ENCODE data around the gene WASHC2A.
"Not testable (repeated sequence)": the region's sequence is repeated elsewhere in the genome, so short reads cannot be mapped to it uniquely, and the experiment has no call there.

DNA sequence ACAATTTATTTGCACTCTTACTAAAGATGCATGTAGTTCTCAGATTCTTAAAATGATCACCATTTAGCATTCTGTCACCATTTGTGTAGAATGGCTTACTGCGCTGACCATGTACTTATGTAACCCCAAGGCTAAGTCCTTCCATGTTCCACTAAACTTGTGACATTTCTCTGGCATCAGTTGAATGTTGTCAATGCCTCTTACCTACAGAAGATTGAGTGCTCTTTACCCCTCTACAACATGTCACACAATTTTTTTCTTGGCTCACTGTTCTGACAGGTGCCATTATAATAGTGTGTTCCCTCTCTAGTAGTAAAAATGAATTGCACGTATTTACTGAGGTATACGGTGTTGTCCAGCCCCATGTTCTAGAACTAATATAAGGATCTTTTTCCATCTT, 100.1 kb downstream of the WASHC2A start:
- TF ChIP-seq, protein P1, sequence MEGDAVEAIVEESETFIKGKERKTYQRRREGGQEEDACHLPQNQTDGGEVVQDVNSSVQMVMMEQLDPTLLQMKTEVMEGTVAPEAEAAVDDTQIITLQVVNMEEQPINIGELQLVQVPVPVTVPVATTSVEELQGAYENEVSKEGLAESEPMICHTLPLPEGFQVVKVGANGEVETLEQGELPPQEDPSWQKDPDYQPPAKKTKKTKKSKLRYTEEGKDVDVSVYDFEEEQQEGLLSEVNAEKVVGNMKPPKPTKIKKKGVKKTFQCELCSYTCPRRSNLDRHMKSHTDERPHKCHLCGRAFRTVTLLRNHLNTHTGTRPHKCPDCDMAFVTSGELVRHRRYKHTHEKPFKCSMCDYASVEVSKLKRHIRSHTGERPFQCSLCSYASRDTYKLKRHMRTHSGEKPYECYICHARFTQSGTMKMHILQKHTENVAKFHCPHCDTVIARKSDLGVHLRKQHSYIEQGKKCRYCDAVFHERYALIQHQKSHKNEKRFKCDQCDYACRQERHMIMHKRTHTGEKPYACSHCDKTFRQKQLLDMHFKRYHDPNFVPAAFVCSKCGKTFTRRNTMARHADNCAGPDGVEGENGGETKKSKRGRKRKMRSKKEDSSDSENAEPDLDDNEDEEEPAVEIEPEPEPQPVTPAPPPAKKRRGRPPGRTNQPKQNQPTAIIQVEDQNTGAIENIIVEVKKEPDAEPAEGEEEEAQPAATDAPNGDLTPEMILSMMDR (IDR thresholded peaks at IDR 0.05; ENCODE audit: insufficient read depth, low read length, poor library complexity, severe bottlenecking) = not testable (repeated sequence)
- not testable (repeated sequence) for TF ChIP-seq EZH2phosphoT487 (conservative IDR thresholded peaks at IDR 0.05; ENCODE audit: low read length)
